HL-60 (cell line): ENCODE measurements around the gene RTN4RL2.

Experiments used
- CTCF ChIP-seq: IDR thresholded peaks from one replicate; pipeline ENCODE4 v1.5.1; 2011; ENCODE audit warnings: low read length, control low read depth, inconsistent platforms; ENCODE audit not compliant: insufficient read depth
- POLR2AphosphoS5 ChIP-seq: IDR thresholded peaks from 2 replicates; pipeline ENCODE4 v1.6.1; 2012; ENCODE audit warnings: low read depth
- REST ChIP-seq: IDR thresholded peaks from 2 replicates; pipeline ENCODE4 v1.6.1; 2012; ENCODE audit warnings: low read depth; ENCODE audit not compliant: insufficient replicate concordance

DNA sequence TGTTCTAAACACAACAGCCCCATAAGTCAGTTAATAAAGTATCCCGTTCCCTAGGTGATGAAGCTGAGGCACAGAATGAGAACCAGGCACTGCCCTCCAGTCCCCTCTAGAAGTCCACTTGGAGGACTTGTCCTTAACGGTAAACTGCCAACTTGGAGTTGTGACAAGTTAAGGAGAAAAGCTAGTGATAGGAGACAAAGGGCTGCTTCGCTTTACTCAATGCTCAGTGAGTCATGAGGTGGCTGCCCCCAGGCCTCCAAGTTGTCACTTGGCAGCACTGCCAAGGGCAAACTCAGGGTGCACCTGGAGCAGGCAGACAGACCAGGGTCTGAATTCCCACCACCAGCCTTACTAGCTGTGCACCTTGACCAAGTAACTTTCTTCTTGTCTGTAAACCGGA, 41.6 kb downstream of the RTN4RL2 start:
- TF ChIP-seq REST (no peak), POLR2AphosphoS5 (no peak), CTCF (no peak)
